ENCODE results near the gene METTL22.

The METTL22 gene

DNA sequence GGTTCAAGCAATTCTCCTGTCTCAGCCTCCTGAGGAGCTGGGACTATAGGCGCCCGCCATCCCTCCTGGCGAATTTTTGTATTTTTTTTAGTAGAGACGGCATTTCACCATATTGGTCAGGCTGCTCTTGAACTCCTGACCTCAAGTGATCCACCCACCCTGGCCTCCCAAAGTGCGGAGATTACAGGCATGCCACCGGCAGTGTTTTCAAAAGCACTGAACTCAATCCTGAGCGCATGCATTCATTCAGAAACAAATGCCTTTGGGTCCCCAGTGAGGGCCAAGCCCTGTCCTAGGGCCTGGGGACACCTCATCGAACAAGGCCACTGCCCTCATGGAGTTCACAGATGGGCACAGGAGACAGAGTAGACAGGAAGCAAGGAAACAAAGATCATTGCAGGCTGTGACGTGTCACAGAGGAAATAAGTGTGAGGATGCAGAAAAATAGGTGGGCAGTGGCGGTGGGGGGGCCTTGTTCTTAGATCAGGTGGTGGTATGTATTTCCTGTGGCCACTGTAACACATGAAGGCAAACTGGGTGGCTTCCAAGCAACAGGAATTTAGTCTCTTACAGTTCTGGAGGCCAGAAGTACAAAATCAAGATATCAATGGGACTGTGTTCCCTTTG is 43.7 kb upstream of the METTL22 start:
- in situ Hi-C loops (cut with HindIII; ENCODE audit: low sequenced_read_pairs) = no loop called here
- TF ChIP-seq, protein P1, sequence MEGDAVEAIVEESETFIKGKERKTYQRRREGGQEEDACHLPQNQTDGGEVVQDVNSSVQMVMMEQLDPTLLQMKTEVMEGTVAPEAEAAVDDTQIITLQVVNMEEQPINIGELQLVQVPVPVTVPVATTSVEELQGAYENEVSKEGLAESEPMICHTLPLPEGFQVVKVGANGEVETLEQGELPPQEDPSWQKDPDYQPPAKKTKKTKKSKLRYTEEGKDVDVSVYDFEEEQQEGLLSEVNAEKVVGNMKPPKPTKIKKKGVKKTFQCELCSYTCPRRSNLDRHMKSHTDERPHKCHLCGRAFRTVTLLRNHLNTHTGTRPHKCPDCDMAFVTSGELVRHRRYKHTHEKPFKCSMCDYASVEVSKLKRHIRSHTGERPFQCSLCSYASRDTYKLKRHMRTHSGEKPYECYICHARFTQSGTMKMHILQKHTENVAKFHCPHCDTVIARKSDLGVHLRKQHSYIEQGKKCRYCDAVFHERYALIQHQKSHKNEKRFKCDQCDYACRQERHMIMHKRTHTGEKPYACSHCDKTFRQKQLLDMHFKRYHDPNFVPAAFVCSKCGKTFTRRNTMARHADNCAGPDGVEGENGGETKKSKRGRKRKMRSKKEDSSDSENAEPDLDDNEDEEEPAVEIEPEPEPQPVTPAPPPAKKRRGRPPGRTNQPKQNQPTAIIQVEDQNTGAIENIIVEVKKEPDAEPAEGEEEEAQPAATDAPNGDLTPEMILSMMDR (IDR thresholded peaks at IDR 0.05; ENCODE audit: low read depth, low read length, missing control alignments) = no peak
- no peak overlapping the region for H3K4me3 ChIP-seq (ENCODE audit: low read depth, low read length)
- DNase-seq (ENCODE audit: low read depth) = no peak

DNA sequence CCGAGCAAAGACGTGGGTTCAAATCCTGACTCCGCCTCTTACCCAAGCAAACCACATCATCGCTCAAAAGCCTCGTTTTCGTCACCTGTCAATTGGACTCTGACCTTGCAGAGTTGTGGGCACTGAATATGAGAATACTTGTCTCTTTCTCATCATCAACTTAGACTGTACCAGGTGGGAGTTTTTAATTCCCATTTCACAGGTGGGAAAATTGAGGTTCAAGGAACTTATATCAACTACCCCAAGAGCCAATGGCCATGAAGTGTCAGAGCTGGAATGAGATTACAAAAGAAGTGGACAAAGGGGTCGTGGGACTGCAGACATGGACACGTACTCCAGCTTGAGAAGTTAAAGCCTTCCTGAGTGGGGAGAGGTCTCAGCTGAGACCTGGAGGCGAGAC is 41.9 kb upstream of the METTL22 start:
- TF ChIP-seq, protein P1 (IDR thresholded peaks at IDR 0.05; ENCODE audit: low read depth, low read length, missing control alignments) = no peak

DNA sequence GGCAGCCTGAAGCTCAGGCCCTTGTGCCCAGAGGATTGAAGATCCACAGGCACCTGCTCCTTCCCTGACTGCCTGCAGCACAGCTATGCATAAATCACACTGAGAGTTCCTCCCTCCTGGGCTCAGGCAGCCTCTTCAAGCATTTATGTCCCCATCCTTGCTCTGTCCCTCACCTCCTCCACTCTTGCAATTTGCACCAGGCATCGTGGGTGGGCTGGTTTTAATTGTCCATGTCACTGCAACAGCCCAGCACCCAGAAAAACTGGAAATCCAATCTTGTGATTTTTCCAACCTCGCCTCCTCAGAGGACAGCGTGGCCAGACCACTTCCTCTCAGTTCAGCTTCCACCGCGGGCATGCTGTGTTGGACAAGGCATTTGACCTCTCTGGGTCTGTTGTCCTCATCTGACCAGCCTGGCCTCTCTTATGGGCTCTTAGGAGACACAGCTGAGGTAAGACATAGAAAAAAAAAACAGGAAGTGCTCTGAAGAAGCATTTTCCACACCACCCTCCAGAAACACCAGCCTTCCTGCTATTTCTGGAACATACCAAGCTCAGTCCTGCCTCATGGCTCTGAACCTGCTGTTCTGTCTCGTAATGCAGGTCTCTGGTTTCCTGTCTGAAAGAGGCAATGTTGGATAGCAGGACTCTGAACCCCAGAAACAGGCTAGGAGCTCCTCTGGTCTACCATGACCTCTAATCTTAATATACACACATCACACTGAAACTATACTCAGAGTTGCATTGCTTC is 39.5 kb upstream of the METTL22 start:
- TF ChIP-seq, protein P1 (IDR thresholded peaks at IDR 0.05; ENCODE audit: low read depth, low read length, missing control alignments) = no peak
- no peak overlapping the region for H3K4me3 ChIP-seq (ENCODE audit: low read depth, low read length)
- in situ Hi-C loops (cut with HindIII; ENCODE audit: low sequenced_read_pairs) = no loop called here
- peak; percentile 5 for DNase-seq (ENCODE audit: low read depth)

More for the DNA sequence above, 41.9 kb upstream of the METTL22 start:
- H3K4me3 ChIP-seq (ENCODE audit: low read depth, low read length) = no peak overlapping the region
- in situ Hi-C loops (cut with HindIII; ENCODE audit: low sequenced_read_pairs) = no loop called here
- DNase-seq (ENCODE audit: low read depth) = no peak

DNA sequence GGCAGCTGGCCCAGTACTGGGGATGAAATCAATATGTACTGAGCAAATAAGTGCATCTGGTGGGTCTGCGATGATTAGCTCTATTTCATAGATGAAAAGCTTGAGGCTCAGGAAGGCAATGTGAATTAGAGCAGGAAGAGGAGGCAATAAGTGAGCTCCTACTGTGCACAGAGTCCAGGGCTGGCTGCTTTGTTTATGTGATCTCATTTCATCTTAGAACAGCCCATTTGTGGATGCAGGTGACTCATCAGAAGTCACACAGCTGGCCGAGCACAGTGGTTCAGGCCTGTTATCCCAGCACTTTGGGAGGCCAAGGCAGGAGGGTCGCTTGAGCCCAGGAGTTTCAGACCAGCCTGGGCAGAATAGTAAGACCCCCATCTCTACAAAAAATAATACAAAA is 38.3 kb upstream of the METTL22 start:
- no peak for DNase-seq (ENCODE audit: low read depth)
- in situ Hi-C loops (cut with HindIII; ENCODE audit: low sequenced_read_pairs) = no loop called here
- no peak overlapping the region for H3K4me3 ChIP-seq (ENCODE audit: low read depth, low read length)
- TF ChIP-seq, protein P1 (IDR thresholded peaks at IDR 0.05; ENCODE audit: low read depth, low read length, missing control alignments) = no peak

DNA sequence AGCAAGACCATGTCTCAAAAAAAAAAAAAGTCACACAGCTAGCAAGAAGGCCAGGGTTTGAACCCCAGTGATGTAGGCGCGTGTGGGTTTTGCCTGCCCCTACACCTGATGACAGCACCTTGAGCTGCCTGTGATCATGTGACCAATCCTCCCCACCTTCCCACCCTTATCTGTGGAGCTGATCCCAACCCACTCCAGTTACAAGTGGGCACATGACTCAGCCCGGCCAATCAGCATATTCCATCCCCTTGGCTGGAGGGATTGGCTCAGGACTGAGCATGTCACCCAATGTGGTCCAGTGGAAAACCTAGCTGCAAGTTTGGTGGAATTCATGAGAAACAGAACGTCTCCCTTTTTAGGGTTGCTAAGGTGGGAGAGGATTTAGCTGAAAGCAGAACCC is 37.8 kb upstream of the METTL22 start:
- DNase-seq (ENCODE audit: low read depth) = no peak
- H3K4me3 ChIP-seq (ENCODE audit: low read depth, low read length) = no peak overlapping the region
- in situ Hi-C loops (cut with HindIII; ENCODE audit: low sequenced_read_pairs) = no loop called here
- TF ChIP-seq, protein P1 (IDR thresholded peaks at IDR 0.05; ENCODE audit: low read depth, low read length, missing control alignments) = no peak

DNA sequence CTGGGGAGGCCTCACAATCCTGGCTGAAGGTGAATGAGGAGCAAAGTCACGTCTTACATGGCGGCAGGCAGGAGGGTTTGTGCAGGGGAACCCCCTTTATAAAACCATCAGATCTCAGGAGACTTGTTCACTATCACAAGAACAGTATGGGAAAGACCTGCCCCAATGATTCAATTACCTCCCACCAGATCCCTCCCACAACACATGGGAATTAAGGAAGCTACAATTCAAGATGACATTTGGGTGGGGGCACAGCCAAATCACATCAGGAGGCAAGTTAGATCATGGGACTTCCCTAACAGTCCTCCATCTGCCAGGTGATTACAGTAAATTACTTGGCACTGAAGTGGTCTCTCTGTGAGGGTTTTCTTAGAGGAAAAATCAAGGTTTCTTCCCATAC is 36.5 kb upstream of the METTL22 start:
- TF ChIP-seq, protein P1 (IDR thresholded peaks at IDR 0.05; ENCODE audit: low read depth, low read length, missing control alignments) = no peak
- H3K4me3 ChIP-seq (ENCODE audit: low read depth, low read length) = no peak overlapping the region
- no peak for DNase-seq (ENCODE audit: low read depth)
- in situ Hi-C loops (cut with HindIII; ENCODE audit: low sequenced_read_pairs) = no loop called here

Data from astrocyte of the cerebellum (primary cell).